Endothelial cell of umbilical vein (primary cell): Measurements from ENCODE around the gene VWA5B2.

Experiments
- EZH2 ChIP-seq: IDR thresholded peaks from 2 replicates; pipeline ENCODE4 v1.6.1; 2012; ENCODE audit warnings: borderline replicate concordance, low read depth, mild to moderate bottlenecking, moderate library complexity, low read length, inconsistent platforms; ENCODE audit not compliant: severe bottlenecking
- JUN ChIP-seq: IDR thresholded peaks from 2 replicates; pipeline ENCODE4 v1.6.1; 2011; ENCODE audit warnings: borderline replicate concordance, low read depth; ENCODE audit not compliant: insufficient read length, insufficient read depth
- MAX ChIP-seq: IDR thresholded peaks from 2 replicates; pipeline ENCODE4 v1.6.1; 2011; ENCODE audit not compliant: insufficient read depth, insufficient read length
- POLR2A ChIP-seq: IDR thresholded peaks from 2 replicates; pipeline ENCODE4 v1.6.1; 2012; ENCODE audit warnings: low read depth, mild to moderate bottlenecking, control low read depth, low read length
- POLR2AphosphoS5 ChIP-seq: IDR thresholded peaks from 2 replicates; pipeline ENCODE4 v1.6.1; 2012; ENCODE audit warnings: low read depth, mild to moderate bottlenecking, control low read depth, low read length, moderate library complexity; ENCODE audit not compliant: insufficient read depth
- TF ChIP-seq, protein P1 (sequence below), 2 donors: IDR thresholded peaks; 1 replicate in 1 of 2; 2 replicates in 1 of 2; pipeline ENCODE4 v1.5.1; 2011; ENCODE audit warnings: low read length in 2 of 2, mild to moderate bottlenecking in 2 of 2, moderate library complexity in 2 of 2, control low read depth in 1 of 2, inconsistent platforms in 1 of 2, low read depth in 1 of 2; ENCODE audit not compliant: insufficient read depth in 1 of 2; ENCODE audit errors: extremely low read depth in 1 of 2

- no peak for TF ChIP-seq EZH2
- TF ChIP-seq POLR2AphosphoS5 = no peak
- no peak for TF ChIP-seq JUN
- TF ChIP-seq, protein P1, sequence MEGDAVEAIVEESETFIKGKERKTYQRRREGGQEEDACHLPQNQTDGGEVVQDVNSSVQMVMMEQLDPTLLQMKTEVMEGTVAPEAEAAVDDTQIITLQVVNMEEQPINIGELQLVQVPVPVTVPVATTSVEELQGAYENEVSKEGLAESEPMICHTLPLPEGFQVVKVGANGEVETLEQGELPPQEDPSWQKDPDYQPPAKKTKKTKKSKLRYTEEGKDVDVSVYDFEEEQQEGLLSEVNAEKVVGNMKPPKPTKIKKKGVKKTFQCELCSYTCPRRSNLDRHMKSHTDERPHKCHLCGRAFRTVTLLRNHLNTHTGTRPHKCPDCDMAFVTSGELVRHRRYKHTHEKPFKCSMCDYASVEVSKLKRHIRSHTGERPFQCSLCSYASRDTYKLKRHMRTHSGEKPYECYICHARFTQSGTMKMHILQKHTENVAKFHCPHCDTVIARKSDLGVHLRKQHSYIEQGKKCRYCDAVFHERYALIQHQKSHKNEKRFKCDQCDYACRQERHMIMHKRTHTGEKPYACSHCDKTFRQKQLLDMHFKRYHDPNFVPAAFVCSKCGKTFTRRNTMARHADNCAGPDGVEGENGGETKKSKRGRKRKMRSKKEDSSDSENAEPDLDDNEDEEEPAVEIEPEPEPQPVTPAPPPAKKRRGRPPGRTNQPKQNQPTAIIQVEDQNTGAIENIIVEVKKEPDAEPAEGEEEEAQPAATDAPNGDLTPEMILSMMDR (IDR thresholded peaks at IDR 0.05; ENCODE audit: extremely low read depth in 1 of 2, insufficient read depth in 1 of 2, low read depth in 1 of 2, low read length in 2 of 2) = no peak
- no peak for TF ChIP-seq POLR2A
- no peak for TF ChIP-seq MAX
These were observed 53.6 kb downstream of the VWA5B2 start for GRCh38 chr3:184282941-184283340.
